AG04449 (cell line): Measurements from ENCODE around the gene RNU5B-1.
"Not testable (repeated sequence)": the region's sequence is repeated elsewhere in the genome, so short reads cannot be mapped to it uniquely, and the experiment has no call there.

Experiments used
- CTCF ChIA-PET: fragments of 350-600 bp; formaldehyde crosslinking; extraction: SDS; loops from one replicate; lab custom pipeline; 2021; ENCODE audit warnings: antibody characterized with exemption; lab: Yijun Ruan, JAX
- POLR2A ChIA-PET: fragments of 400-600, 350-600 bp; formaldehyde crosslinking; extraction: SDS; loops from one replicate; lab custom pipeline; 2020; ENCODE audit warnings: antibody characterized with exemption, inconsistent platforms; lab: Yijun Ruan, JAX
- DNase-seq: peaks from one replicate; pipeline ENCODE4 v3.0.0-alpha.2; 2010; ENCODE audit warnings: low read depth, low spot score
- H3K4me3 ChIP-seq: 2 replicates; pipeline ENCODE4 v1.5.1; 2011; ENCODE audit warnings: low read depth, mild to moderate bottlenecking, control low read depth, low read length
- CTCF ChIP-seq: IDR thresholded peaks from one replicate; pipeline ENCODE4 v1.5.1; 2011; ENCODE audit warnings: mild to moderate bottlenecking, moderate library complexity, low read length, control low read depth, inconsistent platforms; ENCODE audit not compliant: insufficient read depth; ENCODE audit errors: missing control alignments

The RNU5B-1 gene

GRCh38 chr15:65344914-65345275 lies 40.4 kb downstream of the RNU5B-1 start:
- no peak overlapping the region for H3K4me3 ChIP-seq
- CTCF ChIA-PET = no interaction called here
- no peak for TF ChIP-seq CTCF
- DNase-seq = no peak
- POLR2A ChIA-PET = no interaction called here

GRCh38 chr15:65346856-65347598 lies 42.5 kb downstream of the RNU5B-1 start:
- POLR2A ChIA-PET = no interaction called here
- TF ChIP-seq CTCF = no peak
- DNase-seq = no peak
- CTCF ChIA-PET = interaction anchor here (1.2 kb wide), 1 partner anchor 28 kb away, joined by 3 read pairs; no protein-coding TSS in a partner anchor
- H3K4me3 ChIP-seq = no peak overlapping the region

GRCh38 chr15:65347756-65348155 lies 43.3 kb downstream of the RNU5B-1 start:
- POLR2A ChIA-PET, H3K4me3 ChIP-seq, DNase-seq, CTCF ChIA-PET: not testable (repeated sequence)

- DNase-seq = no peak
- CTCF ChIA-PET = interaction anchor here (0.8 to 1.6 kb wide), 6 partner anchors 22 to 52 kb away, joined by 3 to 6 read pairs (median 4); no protein-coding TSS in a partner anchor
- POLR2A ChIA-PET = no interaction called here
- H3K4me3 ChIP-seq = no peak overlapping the region
- TF ChIP-seq CTCF = no peak
Observed at GRCh38 chr15:65349338-65349737, 44.9 kb downstream of the RNU5B-1 start.

- CTCF ChIA-PET = interaction anchor here (0.8 to 1.0 kb wide), 2 partner anchors 33 to 49 kb away, joined by 3 to 5 read pairs; no protein-coding TSS in a partner anchor
- H3K4me3 ChIP-seq, POLR2A ChIA-PET, DNase-seq: not testable (repeated sequence)
Observed at GRCh38 chr15:65351972-65352371, 47.5 kb downstream of the RNU5B-1 start.
